Astrocyte of the spinal cord (primary cell): Measurements from ENCODE around the gene USP9X.
"Not testable (repeated sequence)": the region's sequence is repeated elsewhere in the genome, so short reads cannot be mapped to it uniquely, and the experiment has no call there.

ENCODE experiments used
- DNase-seq: peaks from one replicate; pipeline ENCODE4 v3.0.0; 2011; ENCODE audit warnings: low read depth, low spot score
- H3K4me3 ChIP-seq: 2 replicates; pipeline ENCODE4 v1.5.1; 2011; ENCODE audit warnings: low read depth, mild to moderate bottlenecking, low read length, moderate library complexity
- in situ Hi-C: cut with HindIII; loops from 2 replicates; pipeline ENCODE4 v1.10.0; 2017; ENCODE audit warnings: low sequenced_read_pairs
- TF ChIP-seq, protein P1 (sequence below): IDR thresholded peaks from 2 replicates; pipeline ENCODE4 v1.5.1; 2012; ENCODE audit warnings: low read depth, mild to moderate bottlenecking, low read length, inconsistent platforms

The USP9X gene

GRCh38 chrX:41276661-41277506, 191.6 kb downstream of the USP9X start:
- in situ Hi-C loops, result no loop called here
- peak overlapping the region; percentile 42 for H3K4me3 ChIP-seq
- TF ChIP-seq, protein P1, sequence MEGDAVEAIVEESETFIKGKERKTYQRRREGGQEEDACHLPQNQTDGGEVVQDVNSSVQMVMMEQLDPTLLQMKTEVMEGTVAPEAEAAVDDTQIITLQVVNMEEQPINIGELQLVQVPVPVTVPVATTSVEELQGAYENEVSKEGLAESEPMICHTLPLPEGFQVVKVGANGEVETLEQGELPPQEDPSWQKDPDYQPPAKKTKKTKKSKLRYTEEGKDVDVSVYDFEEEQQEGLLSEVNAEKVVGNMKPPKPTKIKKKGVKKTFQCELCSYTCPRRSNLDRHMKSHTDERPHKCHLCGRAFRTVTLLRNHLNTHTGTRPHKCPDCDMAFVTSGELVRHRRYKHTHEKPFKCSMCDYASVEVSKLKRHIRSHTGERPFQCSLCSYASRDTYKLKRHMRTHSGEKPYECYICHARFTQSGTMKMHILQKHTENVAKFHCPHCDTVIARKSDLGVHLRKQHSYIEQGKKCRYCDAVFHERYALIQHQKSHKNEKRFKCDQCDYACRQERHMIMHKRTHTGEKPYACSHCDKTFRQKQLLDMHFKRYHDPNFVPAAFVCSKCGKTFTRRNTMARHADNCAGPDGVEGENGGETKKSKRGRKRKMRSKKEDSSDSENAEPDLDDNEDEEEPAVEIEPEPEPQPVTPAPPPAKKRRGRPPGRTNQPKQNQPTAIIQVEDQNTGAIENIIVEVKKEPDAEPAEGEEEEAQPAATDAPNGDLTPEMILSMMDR, result no peak
- DNase-seq, result no peak

- H3K4me3 ChIP-seq, DNase-seq, in situ Hi-C loops: not testable (repeated sequence)
These were observed 197.1 kb downstream of the USP9X start for GRCh38 chrX:41282307-41282706.

DNA sequence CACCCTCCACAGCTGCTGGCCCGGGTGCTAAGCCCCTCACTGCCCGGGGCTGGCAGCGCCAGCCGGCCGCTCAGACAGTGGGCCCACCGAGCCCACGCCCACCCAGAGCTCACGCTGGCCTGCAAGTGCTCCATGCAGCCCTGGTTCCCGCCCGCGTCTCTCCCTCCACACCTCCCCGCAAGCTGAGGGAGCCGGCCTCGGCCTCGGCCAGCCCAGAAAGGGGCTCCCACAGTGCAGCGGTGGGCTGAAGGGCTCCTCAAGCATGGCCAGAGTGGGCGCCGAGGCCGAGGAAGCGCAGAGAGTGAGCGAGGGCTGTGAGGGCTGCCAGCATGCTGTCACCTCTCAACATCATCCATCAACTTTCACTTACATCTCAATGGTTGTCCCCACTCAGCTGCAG, 200.7 kb downstream of the USP9X start:
- H3K4me3 ChIP-seq, in situ Hi-C loops, DNase-seq: not testable (repeated sequence)
